GM18858 (cell line): ENCODE measurements around the gene PDCD11.
A peak's percentile ranks its signal among the peaks of the same experiment; 100 is the strongest.
"Not testable (repeated sequence)": the region's sequence is repeated elsewhere in the genome, so short reads cannot be mapped to it uniquely, and the experiment has no call there.

Source experiments
- ATAC-seq: cut with Tn5 transposase; IDR thresholded peaks from one replicate; pipeline ENCODE4 v1.9.1; 2021; ENCODE audit not compliant: unreplicated experiment

The PDCD11 gene

GRCh38 chr10:103396067-103396788 lies at the start of gene PDCD11, which contains the start of gene ATP5MK:
Gene PDCD11 (plus strand): TSS chr10:103396626. CDS start chr10:103398427, 1,801 bp downstream.
Gene ATP5MK (minus strand): TSS chr10:103396475. CDS start chr10:103392457, 4,018 bp downstream.
- ATAC-seq: peak; percentile 94

GRCh38 chr10:103350175-103350516 lies 46.3 kb upstream of the PDCD11 start:
- ATAC-seq: no peak

- peak; percentile 74 for ATAC-seq
Measured at GRCh38 chr10:103350517-103351260, 45.7 kb upstream of the PDCD11 start, which contains the start of gene PCGF6. Gene PCGF6 (minus strand): TSS chr10:103351140. CDS start chr10:103351066, 74 bp downstream.

- ATAC-seq: no peak
Measured at GRCh38 chr10:103353281-103353680, 43.1 kb upstream of the PDCD11 start.

- ATAC-seq: not testable (repeated sequence)
Measured at GRCh38 chr10:103354567-103354966, 41.9 kb upstream of the PDCD11 start.

- ATAC-seq: no peak
Measured at GRCh38 chr10:103355906-103356599, 40.4 kb upstream of the PDCD11 start.

GRCh38 chr10:103359493-103359892 lies 36.9 kb upstream of the PDCD11 start:
- ATAC-seq: not testable (repeated sequence)

GRCh38 chr10:103360791-103361190 lies 35.6 kb upstream of the PDCD11 start:
- not testable (repeated sequence) for ATAC-seq

GRCh38 chr10:103367379-103367781 lies 29.0 kb upstream of the PDCD11 start:
- no peak for ATAC-seq

- ATAC-seq: peak; percentile 33
Measured at GRCh38 chr10:103367782-103368518, 28.5 kb upstream of the PDCD11 start, which contains the start of gene TAF5. Gene TAF5 (plus strand): TSS chr10:103367976. CDS start chr10:103367990, 14 bp downstream.

GRCh38 chr10:103373544-103373943 lies 22.9 kb upstream of the PDCD11 start:
- ATAC-seq: no peak

GRCh38 chr10:103374263-103374662 lies 22.2 kb upstream of the PDCD11 start:
- no peak for ATAC-seq

- ATAC-seq: no peak
Measured at GRCh38 chr10:103382769-103383168, 13.7 kb upstream of the PDCD11 start.

- no peak for ATAC-seq
Measured at GRCh38 chr10:103394180-103394579, 2.2 kb upstream of the PDCD11 start.

- ATAC-seq: no peak
Measured at GRCh38 chr10:103395754-103396066, 716 bp upstream of the PDCD11 start.

GRCh38 chr10:103396789-103397087 lies 312 bp downstream of the PDCD11 start:
- no peak for ATAC-seq

- ATAC-seq: no peak
Measured at GRCh38 chr10:103397191-103397825, 882 bp downstream of the PDCD11 start.

GRCh38 chr10:103413564-103413963 lies 17.1 kb downstream of the PDCD11 start:
- ATAC-seq: no peak

GRCh38 chr10:103415581-103415980 lies 19.2 kb downstream of the PDCD11 start:
- ATAC-seq: no peak

GRCh38 chr10:103416436-103417147 lies 20.2 kb downstream of the PDCD11 start:
- no peak for ATAC-seq
